GM12874 (cell line): ENCODE data around the gene POLG2.

ENCODE experiments used
- CTCF ChIP-seq: IDR thresholded peaks from 2 replicates; pipeline ENCODE4 v1.5.1; 2011; ENCODE audit warnings: low read depth, mild to moderate bottlenecking, control low read depth, low read length, moderate library complexity; ENCODE audit not compliant: insufficient read depth

Gene POLG2

DNA sequence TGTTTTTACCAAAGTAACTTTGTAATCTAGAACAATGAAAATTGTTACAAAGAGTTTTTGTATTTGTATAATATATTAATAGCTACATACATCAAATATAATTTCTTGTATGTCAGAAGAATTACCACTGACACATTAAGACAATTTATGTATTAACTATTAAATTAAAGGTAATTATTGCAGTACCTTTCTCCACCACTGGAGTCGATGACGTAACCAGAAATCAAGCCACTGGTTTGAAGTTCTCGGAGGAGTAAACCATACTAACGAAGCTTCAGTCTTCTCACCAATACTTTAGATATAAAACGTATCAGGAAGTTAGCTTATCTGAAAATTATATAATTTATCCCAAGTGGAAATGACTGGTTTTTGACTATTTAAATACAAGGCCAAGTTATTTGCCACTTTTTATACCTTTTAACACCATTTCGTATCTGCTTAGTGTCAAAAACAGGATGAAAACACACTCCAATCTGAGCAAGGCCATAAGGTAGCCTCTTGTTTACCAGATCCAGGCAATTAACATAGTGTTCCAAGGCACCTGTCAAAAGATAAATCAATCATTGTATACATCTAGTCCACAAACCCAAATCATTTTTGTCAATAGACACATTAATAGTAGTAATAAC is 4.3 kb downstream of the POLG2 start:
- TF ChIP-seq CTCF, result peak; percentile 39; the same call in 1 of the 2 replicates

DNA sequence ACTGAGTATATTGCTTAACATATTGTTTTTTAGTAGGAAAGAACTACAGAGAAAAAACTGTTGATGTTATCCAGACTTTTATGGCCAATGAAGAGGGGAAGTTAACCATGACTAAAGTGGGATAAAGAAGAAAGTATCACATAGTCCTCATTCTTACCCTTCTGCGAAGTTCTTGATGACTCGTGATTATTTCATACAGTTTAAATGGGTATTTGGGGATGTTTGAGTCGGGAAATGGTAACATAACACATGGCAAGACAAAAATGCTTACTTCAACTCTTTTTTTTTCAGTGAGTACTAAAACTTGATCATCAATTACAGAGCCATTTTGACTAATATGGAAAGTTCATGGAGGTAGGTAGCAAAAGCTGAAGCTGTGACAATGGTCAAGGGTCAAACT is 4.9 kb downstream of the POLG2 start:
- no peak for TF ChIP-seq CTCF

GRCh38 chr17:64491034-64491860 is 5.6 kb downstream of the POLG2 start:
- peak; percentile 64 for TF ChIP-seq CTCF

GRCh38 chr17:64488301-64488700 is 8.6 kb downstream of the POLG2 start:
- no peak for TF ChIP-seq CTCF

DNA sequence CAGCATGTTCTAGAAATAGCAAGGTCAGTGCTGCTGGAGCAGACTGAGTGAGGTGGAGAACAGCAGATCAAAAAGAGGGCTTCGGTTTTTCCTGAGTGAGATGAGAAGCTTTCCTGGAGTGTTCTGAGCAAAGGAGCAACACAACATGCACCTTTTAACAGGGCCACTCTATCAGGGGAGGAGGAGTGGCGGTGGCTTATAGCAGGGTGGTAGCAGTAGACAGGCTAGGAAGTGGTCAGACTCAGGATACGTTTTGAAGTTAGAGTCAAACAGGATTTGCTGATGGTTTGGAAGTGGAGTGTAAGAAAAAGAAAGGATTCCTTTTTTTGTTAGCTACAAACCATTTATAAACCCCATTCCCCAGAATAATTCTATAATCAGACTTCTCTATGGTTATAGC is 12.5 kb downstream of the POLG2 start:
- no peak for TF ChIP-seq CTCF

GRCh38 chr17:64480951-64481350 is 15.9 kb downstream of the POLG2 start:
- TF ChIP-seq CTCF, result no peak

- no peak for TF ChIP-seq CTCF
Measured at GRCh38 chr17:64477849-64478248, 19.0 kb downstream of the POLG2 start.
